GM19468 (cell line): ENCODE data around the gene DGKE.

ENCODE experiments used
- ATAC-seq: cut with Tn5 transposase; IDR thresholded peaks from one replicate; pipeline ENCODE4 v1.9.1; 2021; ENCODE audit warnings: mild to moderate bottlenecking, moderate library complexity, moderate number of reproducible peaks; ENCODE audit not compliant: unreplicated experiment; ENCODE audit errors: extremely low read depth

The DGKE gene

DNA sequence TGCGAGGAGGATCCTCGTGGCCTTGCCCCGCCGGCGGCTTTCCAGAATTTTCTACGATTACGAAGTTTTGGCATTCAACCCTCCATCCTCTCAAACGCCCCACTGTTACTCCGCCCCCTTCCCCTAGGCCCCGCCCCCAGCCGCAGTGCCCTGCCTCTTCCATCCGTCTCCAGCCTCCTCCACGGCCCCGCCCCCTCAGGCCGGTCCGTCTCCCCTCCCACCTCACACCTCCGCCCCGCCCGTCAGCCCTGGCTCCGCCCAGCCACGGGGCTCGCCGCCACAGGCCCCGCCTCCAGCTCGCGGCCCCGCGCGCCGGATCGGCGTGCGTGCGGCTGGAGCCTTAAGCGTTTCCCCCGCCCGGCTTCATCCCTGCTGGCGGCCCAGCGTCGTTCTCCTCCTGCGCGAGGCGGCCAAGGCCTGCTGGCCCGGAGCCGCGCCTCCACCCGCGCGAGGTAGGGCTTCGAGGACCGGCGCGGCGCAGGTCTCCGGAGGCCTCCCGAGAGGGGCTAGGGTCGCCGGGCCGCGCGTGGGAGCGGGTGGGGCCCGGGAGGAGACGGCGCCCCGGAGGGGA, at the start of gene DGKE, which contains the start of gene C17orf67:
Gene DGKE, plus strand, starts transcription at position 343 of the 571 bp plus-strand sequence. CDS start 645 bp downstream, outside the sequence.
Gene C17orf67, minus strand, starts transcription at position 112 of the 571 bp plus-strand sequence. CDS start 18,110 bp downstream, outside the sequence.
- ATAC-seq = peak; percentile 60

DNA sequence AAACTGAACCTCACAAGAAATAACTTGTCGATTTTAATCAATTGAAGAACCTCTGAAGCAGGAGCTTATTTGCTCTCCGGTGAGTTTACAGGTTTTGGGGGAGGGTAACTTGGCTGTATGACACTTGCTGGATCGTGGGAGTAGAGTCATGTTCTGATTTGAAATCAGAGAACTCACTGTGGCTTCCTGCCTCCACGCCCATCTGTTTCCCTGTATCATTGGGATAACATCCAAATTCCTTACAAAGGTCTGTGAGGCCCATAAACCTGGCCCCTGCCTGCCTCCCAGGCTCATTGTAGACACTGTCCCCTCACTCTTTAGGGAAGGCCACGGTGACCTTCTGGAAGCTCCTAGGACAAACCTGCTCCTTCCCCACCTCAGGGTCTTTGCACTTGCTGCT, 48.5 kb upstream of the DGKE start:
- ATAC-seq = no peak

DNA sequence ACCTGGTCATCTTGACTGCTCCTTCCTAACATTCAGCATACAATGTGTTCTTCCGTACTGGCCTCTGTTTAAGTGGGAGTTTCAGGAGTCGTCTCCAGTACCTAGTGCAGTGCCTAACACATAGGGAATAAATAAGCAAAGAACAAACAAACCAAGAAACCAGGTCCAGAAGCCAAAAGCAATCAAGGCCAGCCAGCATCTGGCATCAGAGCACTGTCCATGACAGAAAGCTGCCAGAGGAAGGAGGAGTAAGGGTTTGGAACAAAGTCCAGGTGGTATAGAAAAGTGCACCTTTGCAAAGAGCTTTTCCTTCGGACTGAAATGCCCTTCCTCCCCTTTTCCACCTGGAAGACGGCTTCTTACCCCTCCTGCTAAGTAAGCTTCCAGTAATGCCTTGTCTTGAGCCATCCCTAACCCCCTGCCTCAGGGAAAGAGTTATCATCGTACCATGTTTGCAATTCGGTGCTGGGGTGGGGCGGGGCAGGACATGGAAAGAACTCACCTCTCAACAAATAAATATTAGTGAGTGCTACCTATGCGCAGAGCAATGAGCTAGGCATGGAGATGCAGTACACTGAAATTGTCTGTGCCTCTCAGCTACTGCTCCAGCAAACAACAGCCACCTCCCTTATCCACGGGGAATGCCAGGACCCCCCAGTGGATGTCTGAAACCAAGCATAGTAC, 47.8 kb upstream of the DGKE start:
- no peak for ATAC-seq

DNA sequence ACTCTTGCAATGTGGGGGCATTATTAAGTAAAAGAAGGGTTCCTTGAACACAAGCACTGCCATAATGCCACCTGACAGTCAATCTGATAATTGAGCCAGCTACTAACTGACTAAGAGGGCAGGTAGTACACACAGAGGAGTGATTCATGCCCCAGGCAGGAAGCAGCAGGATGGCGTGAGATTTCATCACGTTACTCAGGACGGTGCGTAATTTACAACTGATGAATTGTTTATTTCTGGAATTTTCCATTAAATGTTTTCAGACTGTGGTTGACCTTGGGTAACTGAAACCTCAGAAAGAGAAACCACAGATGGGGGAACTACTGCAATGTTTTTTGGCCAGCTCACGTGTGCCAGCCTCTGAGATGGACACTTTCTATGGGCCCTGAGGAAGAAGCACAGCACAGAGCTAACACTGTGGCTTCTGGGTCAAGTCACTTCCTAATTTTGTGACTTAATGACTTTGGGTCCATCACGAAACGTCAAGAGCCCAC, 46.9 kb upstream of the DGKE start:
- peak; percentile 68 for ATAC-seq

DNA sequence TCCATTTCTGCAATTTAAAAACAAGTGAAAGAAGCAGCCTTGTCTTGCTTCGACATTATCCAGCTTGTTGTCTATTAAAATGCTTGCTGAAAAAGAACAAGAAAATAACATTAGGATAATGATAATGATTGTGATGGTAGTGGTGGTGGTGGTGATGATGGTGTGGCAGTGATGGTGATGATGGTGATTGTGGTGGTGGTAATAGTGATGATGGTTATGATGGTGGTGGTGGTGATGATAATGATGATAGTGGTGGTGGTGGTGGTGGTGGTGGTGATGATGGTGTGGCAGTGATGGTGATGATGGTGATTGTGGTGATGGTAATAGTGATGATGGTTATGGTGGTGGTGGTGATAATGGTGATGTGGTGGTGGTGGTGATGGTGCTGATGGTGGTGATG, 41.7 kb upstream of the DGKE start:
- no peak for ATAC-seq

DNA sequence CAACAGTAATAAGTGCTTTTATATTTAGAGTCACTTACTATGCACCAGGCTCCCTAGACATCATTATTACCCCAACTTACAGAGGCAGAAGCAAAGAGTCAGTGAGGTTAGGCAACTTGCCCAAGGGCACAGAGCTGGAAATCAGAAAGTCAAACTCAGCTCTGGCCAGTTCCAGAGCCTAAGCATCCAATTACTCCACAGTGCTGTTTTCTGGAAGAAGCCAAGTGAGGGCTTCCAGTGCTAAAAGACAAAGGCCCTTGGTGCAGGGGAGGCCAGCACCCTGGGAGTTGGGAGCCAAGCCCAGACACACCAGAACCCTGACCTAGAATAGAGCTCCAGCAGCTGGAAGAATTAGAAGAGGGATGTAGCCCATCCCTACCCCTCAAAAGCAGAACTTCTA, 40.4 kb upstream of the DGKE start:
- ATAC-seq = no peak

DNA sequence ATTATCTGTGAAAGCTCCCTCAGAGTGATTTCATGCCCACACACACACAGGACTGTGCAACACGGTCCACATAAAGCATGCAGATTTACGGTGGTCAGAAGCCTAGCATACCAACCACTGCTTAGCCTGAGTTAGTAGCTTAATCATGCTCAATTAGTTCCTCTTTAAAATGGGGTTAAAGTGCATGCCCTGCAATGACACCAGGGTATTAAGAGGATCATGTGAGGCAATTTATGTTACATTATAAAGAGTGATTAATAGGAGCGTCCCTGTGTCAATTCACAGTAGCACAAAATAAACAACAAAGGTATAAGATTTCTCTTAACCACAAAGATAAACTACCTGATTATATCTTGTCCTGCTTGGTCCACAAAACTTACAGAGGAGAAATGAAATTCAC, 40.0 kb upstream of the DGKE start:
- no peak for ATAC-seq

DNA sequence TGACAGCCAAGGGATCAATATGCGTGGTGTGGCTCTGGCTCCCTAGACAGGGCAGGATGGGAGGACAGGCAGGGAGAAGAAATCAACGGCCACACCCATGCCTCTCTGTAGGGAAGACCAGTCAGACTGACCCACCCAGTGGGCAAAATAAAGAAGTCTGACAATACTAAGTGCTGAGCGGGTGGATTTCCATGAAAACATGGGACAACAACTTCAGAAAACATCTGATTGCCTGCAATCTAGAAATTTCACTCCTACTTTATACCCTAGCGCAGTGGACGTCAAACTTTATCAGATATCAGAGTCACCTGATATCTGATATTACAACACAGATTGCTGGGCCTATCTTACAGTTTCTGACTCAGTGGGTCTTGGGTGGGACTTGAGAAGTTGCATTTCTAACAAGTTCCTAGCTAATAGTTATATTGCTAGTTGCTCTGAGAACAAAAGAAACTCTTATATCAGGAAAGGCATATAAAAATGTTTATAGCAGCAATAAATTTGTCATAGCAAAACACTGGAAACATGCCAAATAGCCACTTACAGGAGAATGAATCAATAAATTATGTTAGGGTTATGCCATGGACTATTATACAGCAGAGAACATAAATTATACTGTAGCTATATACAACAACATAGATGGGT, 38.6 kb upstream of the DGKE start:
- ATAC-seq = no peak

DNA sequence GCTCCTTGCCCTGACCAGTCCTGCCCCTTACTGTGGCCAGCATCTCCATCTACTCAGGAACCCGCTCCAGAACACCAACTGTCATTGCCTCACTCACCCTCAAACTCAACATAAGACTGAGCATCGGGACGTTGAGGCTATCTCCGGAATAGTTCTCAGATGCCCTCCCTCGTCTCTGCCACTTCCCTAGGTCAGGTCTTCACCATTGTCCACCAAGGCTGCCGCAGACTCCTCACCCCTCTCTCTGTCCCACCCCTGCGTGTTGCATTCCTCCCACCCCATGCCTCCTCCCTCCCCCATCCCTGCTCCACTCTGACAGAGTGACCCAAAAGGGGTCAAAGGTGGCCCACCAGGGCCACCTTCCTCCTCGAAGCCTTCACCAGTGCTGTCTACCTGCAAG, 37.4 kb upstream of the DGKE start:
- ATAC-seq = no peak

DNA sequence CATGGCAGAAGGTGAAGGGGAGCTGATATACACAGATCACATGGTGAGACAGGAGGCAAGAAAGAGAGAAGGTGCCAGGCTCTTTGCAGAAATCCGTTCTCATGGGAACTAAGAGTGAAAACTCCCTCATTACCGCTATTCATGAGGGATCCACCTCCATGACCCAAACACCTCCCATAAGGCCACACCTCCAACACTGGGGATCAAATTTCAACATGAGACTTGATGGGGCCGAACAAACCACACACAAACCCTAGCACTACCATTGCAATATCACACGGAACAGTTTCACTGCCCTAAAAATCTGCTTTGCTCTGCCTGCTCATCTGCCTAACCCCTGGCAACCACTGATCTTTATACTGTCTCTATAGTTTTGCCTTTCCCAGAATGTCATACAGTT, 35.0 kb upstream of the DGKE start:
- ATAC-seq = no peak

DNA sequence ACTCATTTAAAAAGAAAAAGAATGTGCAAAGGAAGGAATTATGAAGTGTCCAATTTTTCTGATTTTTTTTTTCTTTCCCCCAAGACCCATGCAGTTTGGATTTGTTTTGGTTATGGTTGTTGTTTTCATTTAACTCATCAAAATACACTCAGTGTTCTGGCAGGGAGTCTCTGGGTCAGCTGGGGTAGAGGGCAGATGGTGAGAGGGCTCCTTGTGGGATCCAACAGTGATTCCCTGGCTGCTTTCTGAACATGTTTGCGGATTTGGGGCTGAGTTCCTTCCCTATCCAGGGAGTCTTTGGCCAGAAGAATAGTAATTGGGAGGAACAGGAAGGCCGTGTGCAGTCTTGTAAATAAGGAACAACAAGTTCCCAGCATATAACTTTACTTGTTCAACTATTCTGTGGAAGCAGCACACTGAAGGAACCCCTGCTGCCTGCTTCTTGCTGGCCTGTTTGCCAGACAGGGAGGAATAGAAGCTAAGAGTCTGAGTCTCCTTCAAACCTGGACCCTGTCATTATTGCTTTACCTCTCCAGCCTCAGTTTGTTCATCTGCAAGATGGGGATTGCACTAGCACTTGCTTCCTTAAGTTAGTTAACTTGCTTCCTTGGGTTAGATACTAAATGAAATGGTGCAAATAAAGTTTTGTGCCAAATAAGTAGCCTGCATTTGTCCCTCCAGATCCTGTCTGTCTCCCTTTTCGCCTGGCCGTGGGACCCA, 32.3 kb upstream of the DGKE start:
- no peak for ATAC-seq

DNA sequence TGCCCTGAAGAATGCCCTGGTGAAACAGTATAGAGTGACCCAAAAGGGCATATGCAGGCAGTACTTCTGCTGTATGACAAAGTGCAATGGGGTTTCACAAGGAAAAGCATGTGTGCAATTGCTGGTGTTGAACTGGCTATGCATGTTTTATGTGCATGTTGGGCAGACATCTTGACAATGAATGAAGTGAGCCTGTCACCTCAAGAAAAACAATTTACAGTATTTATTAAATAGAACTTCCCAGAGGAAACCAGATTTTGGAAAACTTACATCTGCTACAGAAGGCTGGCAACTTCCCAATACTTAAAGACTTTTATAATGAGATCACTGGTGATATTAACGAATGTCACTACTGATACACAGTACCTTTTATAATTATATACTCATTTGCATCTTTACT, 30.9 kb upstream of the DGKE start:
- no peak for ATAC-seq

DNA sequence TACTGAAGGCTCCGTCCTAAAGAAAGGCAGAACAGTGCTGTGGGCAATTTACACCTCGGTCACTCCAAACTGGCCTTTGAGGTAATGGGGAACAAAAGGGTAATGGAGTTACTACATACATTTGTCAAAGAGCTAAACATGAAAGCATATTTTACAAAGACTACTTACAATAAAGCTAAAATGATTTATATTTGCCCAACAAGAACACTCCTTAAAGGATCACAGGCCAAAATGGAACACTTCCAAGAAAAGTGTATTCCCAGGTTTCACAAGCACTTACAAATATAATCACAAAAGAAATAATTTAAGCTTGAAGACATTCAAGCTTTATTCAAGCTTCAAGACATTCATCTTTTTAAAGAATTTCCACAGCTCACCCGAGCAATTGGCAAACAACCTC, 29.5 kb upstream of the DGKE start:
- ATAC-seq = no peak

DNA sequence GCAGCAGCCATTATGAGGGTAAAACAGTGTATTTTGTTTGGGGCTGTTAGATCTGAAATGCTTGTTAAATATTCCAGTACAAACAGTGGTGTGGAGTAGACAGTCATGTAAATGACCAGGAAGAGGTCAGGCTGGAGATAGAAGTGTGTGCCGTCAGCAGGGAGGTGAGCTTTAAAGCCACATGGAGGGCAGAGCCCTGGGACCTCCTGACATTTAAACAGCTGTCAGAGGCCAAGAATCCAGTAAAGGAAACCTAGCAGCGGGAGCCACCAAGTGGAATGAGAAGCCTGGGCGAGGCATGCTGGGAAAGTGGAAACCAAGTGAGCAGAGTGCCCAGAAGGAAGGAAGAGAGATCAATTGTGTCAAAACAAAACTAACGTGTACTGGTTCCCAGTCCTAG, 27.0 kb upstream of the DGKE start:
- ATAC-seq = no peak

DNA sequence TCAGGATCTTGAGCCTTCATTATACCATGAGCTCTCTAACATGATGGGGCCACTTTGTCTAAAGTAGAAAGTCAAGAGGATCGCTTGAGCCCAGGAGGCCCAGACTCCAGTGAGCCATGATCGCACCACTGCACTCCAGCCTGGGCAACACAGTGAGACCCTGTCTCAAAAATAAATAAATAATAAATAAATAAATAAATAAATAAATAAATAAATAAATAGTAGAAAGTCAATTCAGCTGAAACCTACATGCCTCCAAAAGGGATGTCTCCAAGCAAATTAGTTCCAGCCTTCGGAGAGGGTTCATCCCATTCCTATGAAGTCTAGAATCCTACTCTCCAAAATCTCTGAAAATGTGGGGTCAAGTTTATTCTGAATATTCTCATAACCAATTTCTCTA, 26.2 kb upstream of the DGKE start:
- no peak for ATAC-seq

DNA sequence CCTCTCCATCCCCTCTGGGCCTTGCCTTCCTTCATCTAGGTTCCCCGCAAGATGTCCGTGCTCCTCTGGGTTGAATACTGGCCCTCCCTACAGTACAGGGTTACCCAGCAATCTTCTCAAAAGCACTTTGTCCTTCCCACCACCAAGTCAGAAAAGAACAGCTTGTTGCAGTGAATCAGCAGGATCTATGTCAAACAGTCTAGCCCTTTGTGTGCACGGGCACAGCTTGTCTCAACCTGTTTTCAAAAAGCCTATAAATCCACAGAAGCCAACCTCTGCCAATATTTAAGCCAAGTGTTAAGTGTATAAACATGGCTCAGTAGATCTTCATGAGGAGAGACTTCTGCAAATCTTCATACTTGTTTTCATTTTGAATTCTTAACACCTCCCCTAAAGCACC, 25.4 kb upstream of the DGKE start:
- ATAC-seq = no peak

DNA sequence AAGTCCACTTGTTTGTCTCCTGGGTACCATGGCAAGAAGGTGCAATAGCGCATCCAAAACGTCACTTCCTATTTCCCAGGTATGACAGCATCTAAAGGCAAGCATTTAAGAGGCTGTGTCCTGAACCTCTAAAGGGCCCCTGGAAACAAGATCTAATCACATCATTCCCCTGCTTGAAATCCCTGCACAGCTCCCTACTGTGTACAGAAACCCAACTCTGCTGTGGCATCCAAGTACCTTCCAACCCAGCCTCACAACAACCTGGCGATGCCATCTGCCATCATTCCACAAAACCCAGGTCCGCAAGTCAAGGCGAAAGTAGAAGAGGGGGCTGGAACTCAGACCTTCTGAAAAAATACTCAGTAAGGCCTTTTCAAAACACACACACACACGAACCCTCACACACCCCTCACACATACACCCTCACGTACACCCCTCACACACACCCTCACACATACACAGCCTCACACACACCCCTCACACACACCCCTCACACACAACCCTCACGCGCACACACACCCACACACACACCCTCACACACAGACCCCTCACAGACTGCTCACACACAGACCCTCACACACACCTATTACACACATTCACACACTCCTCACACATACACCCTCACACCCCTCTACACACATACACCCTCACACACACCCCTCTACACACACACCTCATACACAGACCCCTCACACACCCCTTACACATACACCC, 24.7 kb upstream of the DGKE start:
- no peak for ATAC-seq

DNA sequence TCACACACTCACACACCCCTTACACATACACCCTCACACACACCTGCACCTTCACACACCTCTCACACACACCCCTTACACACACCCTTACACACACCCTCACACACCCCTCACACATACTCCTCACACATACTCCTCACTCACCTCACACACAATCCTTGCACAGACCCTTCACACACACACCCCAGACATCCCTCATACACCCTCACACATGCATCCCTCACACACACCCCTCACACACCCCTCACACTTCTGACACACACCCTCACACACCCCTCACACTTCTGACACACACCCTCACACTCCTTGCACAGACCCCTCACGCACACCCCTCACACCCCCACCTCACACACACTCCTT, 24.2 kb upstream of the DGKE start:
- no peak for ATAC-seq

DNA sequence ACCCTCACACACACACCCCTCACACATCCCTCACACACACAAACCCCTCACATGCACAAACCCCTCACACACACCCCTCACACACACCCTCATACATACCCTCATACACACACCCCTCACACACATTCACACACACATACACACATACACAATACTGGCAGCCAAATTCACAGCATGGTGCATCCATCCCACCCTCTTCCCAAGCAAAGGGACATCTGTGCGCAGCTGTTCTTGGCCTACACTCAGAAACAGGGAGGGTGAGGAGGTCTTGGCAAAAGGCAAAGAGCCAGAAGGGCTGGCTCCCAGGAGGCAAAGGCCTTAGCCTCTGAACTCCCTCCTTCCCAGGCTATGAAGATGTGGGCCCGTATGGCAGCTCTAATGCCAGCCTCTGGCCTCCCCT, 23.6 kb upstream of the DGKE start:
- no peak for ATAC-seq
